Measurements from ENCODE around the gene ZNF57.
"Not testable (repeated sequence)": the region's sequence is repeated elsewhere in the genome, so short reads cannot be mapped to it uniquely, and the experiment has no call there.

The ZNF57 gene

DNA sequence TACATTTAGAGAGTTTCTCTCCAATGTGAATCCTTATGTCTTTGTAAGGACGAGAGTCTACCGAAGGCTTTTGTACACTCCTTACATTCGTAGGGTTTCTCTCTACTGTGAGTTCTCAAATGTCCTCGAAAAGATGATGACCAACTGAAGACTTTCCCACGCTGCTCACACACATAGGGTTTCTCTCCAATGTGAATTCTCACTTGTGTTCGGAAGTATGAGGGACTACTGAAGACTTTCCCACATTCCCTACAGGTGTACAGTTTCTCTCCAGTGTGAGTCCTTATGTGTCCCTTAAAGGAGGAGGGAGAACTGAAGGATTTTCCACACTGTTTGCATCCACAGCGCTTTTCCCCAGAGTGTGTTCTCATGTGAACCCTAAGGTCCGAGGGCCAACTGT, 4.0 kb upstream of the ZNF57 start:
- DNase-seq (ENCODE audit: low read depth in 3 of 3, low spot score in 1 of 3) = no peak

GRCh38 chr19:2902590-2903218, 2.0 kb downstream of the ZNF57 start:
- DNase-seq (ENCODE audit: low read depth in 3 of 3, low spot score in 1 of 3) = no peak

DNA sequence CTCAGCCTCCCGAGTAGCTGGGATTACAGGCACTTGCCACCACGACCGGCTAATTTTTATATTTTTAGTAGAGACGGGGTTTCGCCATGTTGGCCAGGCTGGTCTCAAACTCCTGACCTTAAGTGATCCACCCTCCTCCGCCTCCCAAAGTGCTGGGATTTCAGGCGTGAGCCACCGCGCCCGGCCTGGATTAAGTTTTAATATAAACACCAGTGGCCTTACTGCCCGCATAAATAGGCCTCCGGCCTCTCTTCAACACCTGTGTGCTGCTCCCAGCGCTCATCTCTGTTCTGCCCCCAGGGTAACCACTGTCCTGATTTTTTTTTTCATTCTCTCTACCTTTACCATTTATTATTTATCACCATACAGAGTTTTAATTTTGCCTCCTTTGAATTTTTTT, 2.6 kb downstream of the ZNF57 start:
- DNase-seq (ENCODE audit: low read depth in 3 of 3, low spot score in 1 of 3) = not testable (repeated sequence)

GRCh38 chr19:2905918-2906519, 5.3 kb downstream of the ZNF57 start:
- no peak for DNase-seq (ENCODE audit: low read depth in 3 of 3, low spot score in 1 of 3)

GRCh38 chr19:2906631-2907195, 6.0 kb downstream of the ZNF57 start:
- no peak for DNase-seq (ENCODE audit: low read depth in 3 of 3, low spot score in 1 of 3)

DNA sequence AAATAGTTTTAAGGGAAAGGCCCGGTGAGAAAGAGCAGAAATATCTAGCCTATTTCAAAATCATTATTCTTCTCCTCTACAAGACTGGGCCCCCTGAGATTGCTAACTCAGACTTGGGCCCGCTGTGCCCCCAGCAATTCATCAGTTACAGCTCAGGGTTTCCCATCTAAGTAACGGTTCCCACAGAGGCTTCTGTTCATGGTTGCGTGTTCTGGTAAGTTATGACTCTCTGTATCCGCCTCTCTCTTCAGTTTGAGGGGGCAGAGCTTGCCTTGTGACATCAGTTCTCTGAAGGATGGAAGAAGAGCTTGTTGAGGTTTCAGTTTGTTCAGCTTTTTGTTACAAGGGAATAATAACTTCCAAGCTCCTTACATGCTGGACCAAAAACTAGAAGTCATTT, 11.6 kb downstream of the ZNF57 start:
- DNase-seq (ENCODE audit: low read depth in 3 of 3, low spot score in 1 of 3) = no peak

- no peak for DNase-seq (ENCODE audit: low read depth in 3 of 3, low spot score in 1 of 3)
Measured at GRCh38 chr19:2917275-2918184, 16.8 kb downstream of the ZNF57 start.

DNA sequence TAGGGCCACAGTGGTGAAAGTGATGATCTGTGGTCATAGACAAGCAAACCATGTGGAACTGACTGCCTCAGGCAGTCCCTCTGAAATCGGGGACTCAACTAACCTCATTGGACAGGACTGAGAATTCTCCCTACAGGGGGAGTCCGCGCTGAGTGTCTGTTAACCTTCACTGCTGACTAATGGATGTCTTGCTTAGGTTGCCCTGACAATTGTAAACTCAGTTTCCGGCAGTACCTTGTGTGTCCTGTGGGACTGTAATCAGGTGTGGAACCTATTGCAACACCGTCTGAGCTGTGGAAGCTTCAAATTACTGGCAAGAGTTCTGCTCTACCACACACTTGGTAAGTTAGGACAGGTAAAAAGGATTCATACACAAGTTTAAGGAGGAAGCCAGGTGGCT, 22.3 kb downstream of the ZNF57 start:
- DNase-seq (ENCODE audit: low read depth in 3 of 3, low spot score in 1 of 3) = no peak

GRCh38 chr19:2923510-2923909, 22.8 kb downstream of the ZNF57 start:
- DNase-seq (ENCODE audit: low read depth in 3 of 3, low spot score in 1 of 3) = no peak

GRCh38 chr19:2926341-2927031, 25.8 kb downstream of the ZNF57 start:
- DNase-seq (ENCODE audit: low read depth in 3 of 3, low spot score in 1 of 3) = no peak

GRCh38 chr19:2927032-2927430, 26.3 kb downstream of the ZNF57 start:
- no peak for DNase-seq (ENCODE audit: low read depth in 3 of 3, low spot score in 1 of 3)

DNA sequence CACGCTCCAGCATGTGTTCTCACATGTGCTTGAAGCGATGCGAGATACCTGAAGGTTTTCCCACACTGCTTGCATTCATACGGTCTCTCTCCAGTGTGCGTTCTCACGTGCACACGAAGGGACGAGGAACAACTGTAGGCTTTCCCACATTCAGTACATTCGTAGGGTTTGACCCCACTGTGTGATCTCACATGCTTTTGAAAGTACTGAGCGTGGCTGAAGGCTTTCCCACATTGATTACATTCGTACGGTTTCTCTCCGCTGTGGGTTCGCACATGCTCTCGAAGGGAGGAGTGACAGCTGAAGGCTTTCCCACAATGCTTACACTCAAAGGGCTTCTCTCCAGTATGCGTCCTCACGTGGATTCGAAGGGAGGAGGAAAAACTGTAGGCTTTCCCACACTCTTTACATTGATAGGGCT, 32.8 kb downstream of the ZNF57 start:
- no peak for DNase-seq (ENCODE audit: low read depth in 3 of 3, low spot score in 1 of 3)

GRCh38 chr19:2935863-2936262, 35.1 kb downstream of the ZNF57 start:
- not testable (repeated sequence) for DNase-seq (ENCODE audit: low read depth in 3 of 3, low spot score in 1 of 3)

DNA sequence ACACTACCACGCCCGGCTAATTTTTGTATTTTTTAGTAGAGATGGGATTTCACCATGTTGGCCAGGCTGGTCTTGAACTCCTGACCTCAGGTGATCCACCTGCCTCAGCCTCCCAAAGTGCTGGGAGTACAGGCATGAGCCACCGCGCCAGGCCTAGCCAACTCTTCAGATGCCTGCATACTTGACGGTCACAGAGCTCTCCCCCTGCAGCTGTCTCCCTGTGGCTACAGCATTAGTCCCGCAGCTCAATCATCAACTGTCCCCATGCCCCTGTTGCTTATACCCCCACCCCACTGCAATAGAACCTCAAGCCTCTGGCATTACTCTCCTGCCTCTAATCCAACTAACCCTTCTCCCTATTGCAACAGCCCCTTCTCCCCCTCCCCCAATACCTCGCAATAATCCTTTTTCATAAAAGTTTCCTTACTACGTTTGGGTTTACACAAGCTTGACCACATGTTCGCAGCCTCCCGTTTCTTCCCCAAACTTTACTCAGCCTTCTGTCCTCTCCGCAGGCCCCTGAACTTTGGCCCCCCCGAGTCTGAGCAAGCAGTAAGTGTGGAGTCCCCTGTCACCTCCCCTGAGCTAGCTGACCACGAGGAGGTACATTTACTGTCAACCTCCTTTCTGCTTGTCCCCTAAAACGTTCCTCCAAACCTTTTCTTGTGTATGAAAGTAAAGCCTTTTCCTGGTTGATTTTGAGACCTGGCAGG, 42.4 kb downstream of the ZNF57 start:
- no peak for DNase-seq (ENCODE audit: low read depth in 3 of 3, low spot score in 1 of 3)

GRCh38 chr19:2944403-2944774, 43.7 kb downstream of the ZNF57 start:
- no peak for DNase-seq (ENCODE audit: low read depth in 3 of 3, low spot score in 1 of 3)

DNA sequence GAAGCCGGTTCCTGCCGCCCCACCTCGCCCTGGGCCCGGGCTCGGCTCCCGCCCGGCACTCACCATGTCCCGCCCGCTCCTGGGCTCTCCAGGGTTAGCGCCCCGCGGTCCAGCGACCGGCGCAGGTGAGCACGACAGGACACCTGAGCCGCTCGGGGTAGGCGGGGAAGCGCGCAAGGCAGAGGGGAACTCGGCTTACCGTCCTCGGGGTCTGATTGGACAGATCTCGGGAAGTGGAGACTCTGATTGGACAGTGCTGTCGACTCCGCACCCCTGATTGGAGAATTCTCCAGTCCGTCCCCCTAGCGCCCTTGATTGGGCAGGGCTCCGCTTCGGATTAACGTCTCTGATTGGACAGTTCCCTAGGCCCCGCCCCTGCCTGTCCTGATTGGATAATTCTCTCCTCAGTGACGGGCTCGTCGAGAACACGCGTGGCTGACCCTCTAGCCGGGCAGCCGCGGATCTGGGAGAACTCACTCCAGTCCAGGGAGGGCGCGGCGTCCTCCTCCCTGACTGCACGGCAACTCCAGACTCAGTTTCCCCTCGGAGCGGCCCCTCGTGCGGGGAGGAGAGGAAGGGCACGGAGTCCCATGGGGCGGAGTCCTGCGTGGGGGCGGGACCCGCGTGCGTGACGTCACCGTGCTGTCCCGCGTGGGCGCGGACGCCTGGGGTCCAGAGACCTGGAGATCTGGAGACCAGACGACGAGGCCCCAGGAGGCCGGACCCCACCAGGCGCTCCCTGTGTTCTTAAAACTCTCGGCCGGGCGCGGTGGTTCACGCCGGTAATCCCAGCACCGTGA, 44.2 kb downstream of the ZNF57 start, which contains the start of gene ZNF77:
Gene ZNF77, minus strand, starts transcription at position 197 of the 800 bp plus-strand sequence. Its CDS starts 131 bp downstream, at position 66.
- peak; percentile 95 to 98 (median 96) for DNase-seq (ENCODE audit: low read depth in 3 of 3, low spot score in 1 of 3)

- DNase-seq (ENCODE audit: low read depth in 3 of 3, low spot score in 1 of 3) = no peak
Measured at GRCh38 chr19:2945575-2946184, 45.0 kb downstream of the ZNF57 start.

DNA sequence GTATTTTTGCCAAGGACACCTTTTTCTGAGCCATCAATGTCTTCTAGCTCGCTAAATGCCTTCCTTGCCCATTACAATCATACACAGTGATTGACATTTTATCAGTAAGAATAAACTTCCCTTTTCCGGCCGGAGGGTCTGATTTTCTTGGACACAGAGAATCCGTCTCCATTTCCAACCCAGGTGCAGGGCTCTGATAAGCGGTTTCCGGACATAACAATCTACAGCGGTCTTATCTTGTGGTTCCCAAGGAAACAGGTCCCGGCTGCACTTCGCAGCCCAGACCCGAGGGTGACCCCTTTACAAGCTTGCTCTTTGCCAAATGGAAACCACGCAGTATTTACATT, 49.2 kb downstream of the ZNF57 start:
- no peak for DNase-seq (ENCODE audit: low read depth in 3 of 3, low spot score in 1 of 3)

All from stimulated activated CD4-positive, alpha-beta T cell treated with anti-CD3 and anti-CD28 coated beads, TNF-alpha, amount 100 ng/mL, for 1 hour (primary cell).